GM12873 (cell line): ENCODE data around the gene LRRTM4.

ENCODE experiments used
- CTCF ChIP-seq: IDR thresholded peaks from 2 replicates; pipeline ENCODE4 v1.5.1; 2012; ENCODE audit warnings: low read depth, mild to moderate bottlenecking, moderate library complexity, low read length, control low read depth; ENCODE audit not compliant: insufficient read depth; ENCODE audit errors: missing control alignments

The LRRTM4 gene

GRCh38 chr2:77395011-77395410 lies 127.2 kb downstream of the LRRTM4 start:
- TF ChIP-seq CTCF: no peak

DNA sequence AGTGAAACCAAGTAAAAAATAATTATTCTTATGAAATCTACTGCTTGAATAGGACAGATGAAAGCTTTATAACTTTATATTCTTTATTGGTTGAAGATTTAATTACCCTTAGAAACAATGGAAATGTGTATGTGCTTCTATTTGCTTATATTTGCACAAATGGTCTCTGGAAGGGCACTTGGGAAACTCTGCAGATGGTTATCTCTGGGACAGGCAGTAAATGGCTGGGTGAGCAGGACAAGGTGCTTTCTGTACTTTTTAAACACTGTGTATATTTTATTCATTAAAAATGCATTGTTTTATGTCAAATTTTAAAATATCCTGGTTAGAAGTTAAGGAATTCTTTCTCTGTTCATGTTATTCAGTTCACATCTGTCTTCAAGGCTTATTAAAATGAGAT lies 131.1 kb downstream of the LRRTM4 start:
- TF ChIP-seq CTCF: no peak

- TF ChIP-seq CTCF: no peak
Observed at GRCh38 chr2:77387324-77387723, 134.9 kb downstream of the LRRTM4 start.

DNA sequence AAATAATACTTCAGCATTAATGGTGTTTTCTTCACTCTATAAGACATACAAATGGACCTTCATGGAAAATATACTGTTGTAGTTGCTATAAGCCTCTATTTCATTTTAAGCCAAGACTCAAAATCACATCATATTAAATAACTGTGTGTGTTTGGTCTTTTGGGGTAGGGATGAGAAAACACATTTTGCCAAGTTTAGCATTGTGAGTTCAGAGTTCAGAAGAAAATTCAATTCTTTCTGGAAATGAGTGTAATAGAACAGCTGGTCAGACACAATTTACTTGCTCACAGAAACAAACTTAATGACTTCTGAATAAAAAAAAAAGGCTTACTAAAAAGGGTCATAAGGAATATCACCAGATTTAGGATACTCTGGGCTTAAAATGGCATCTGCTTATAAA lies 149.5 kb downstream of the LRRTM4 start:
- TF ChIP-seq CTCF: no peak

DNA sequence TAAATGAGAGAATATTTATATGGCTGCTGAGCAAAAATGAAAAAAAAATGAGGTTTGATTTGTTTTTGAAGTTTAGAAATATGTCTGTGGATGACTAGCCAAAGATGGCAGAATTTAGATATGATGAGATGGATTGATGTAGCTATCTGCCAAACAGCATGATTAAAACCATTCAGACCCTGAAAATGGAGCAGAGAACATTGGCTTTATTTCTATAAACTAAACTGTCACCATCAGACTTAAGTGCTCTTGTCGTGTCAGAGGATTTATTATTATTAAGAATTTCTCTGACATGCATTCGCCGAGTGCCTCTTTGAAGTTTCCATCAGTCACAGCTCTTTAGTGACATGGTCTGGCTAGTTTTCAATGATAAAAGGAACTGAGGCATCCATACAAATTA lies 151.7 kb downstream of the LRRTM4 start:
- TF ChIP-seq CTCF: no peak

- TF ChIP-seq CTCF: no peak
Observed at GRCh38 chr2:77363277-77363676, 158.9 kb downstream of the LRRTM4 start.

DNA sequence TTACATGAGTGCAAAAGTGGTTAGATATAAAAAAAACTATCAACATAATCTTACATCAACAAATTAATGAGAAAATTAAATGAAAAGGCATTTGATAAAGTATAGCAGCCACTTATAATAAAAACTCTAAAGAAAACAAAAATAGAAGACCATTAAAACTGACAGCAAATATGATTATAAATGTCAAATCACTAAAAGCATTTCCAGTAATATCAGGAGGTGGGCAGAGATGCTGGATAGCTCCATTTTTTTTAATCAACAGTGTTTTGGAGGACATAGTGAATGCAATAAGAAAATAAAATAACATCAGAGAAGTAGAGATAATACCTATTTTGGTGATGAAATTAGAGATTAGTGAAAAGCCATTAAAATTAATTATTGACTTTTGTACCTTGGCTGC lies 173.4 kb downstream of the LRRTM4 start:
- TF ChIP-seq CTCF: no peak

GRCh38 chr2:77336013-77336412 lies 186.2 kb downstream of the LRRTM4 start:
- no peak for TF ChIP-seq CTCF
